ENCODE data around the gene MACROD2.

DNA sequence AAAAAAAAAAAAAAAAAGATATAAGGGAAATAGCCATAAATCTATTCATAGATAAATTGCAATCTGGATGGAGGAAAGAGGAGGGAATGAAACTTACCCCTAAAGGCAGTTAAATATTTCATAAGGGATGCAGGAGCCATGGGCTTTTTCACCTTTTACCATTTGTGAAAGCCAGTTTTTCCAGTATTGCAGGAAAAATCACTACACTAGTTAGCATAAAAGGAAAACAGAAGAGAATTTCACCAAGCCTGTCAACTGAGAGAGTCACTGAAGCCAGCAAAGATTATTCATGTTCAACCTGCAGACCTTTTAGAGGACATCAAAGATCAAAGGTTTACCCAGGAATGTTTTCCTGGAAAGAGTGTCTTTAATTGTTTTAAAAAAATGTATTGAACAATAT, 1608.2 kb downstream of the MACROD2 start:
- TF ChIP-seq, protein P1, sequence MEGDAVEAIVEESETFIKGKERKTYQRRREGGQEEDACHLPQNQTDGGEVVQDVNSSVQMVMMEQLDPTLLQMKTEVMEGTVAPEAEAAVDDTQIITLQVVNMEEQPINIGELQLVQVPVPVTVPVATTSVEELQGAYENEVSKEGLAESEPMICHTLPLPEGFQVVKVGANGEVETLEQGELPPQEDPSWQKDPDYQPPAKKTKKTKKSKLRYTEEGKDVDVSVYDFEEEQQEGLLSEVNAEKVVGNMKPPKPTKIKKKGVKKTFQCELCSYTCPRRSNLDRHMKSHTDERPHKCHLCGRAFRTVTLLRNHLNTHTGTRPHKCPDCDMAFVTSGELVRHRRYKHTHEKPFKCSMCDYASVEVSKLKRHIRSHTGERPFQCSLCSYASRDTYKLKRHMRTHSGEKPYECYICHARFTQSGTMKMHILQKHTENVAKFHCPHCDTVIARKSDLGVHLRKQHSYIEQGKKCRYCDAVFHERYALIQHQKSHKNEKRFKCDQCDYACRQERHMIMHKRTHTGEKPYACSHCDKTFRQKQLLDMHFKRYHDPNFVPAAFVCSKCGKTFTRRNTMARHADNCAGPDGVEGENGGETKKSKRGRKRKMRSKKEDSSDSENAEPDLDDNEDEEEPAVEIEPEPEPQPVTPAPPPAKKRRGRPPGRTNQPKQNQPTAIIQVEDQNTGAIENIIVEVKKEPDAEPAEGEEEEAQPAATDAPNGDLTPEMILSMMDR (IDR thresholded peaks at IDR 0.05; ENCODE audit: low read depth, low read length, missing input control): no peak
- TF ChIP-seq JUND (IDR thresholded peaks at IDR 0.05): no peak
- TF ChIP-seq TAF1 (conservative IDR thresholded peaks at IDR 0.05): no peak

All from liver (tissue), 3 donors.